Activated naive CD8-positive, alpha-beta T cell treated with anti-CD3 and anti-CD28 coated beads, Interleukin-2, amount 50 U/mL, for 24 hours (primary cell): Measurements from ENCODE around the gene GABRR1.

Experiments
- ATAC-seq: fragments of 150-1000 bp; cut with Tn5 transposase; one replicate; pipeline ENCODE4 v1.10.0; 2021
- DNase-seq: peaks from one replicate; pipeline ENCODE4 v3.0.0; 2021
- H3K27ac Mint-ChIP-seq: one replicate; pipeline ENCODE4 v1.8.0; 2021; ENCODE audit warnings: mild to moderate bottlenecking, mixed read lengths
- H3K27me3 Mint-ChIP-seq: one replicate; pipeline ENCODE4 v1.8.0; 2021; ENCODE audit warnings: mixed read lengths
- H3K36me3 Mint-ChIP-seq: one replicate; pipeline ENCODE4 v1.8.0; 2021; ENCODE audit warnings: low read depth, mixed read lengths
- H3K4me1 Mint-ChIP-seq: one replicate; pipeline ENCODE4 v1.8.0; 2021; ENCODE audit warnings: mixed read lengths
- H3K4me3 Mint-ChIP-seq: one replicate; pipeline ENCODE4 v1.8.0; 2021; ENCODE audit warnings: mild to moderate bottlenecking, moderate library complexity, mixed read lengths
- H3K9me3 Mint-ChIP-seq: one replicate; pipeline ENCODE4 v1.8.0; 2021; ENCODE audit warnings: mixed read lengths

Gene GABRR1

DNA sequence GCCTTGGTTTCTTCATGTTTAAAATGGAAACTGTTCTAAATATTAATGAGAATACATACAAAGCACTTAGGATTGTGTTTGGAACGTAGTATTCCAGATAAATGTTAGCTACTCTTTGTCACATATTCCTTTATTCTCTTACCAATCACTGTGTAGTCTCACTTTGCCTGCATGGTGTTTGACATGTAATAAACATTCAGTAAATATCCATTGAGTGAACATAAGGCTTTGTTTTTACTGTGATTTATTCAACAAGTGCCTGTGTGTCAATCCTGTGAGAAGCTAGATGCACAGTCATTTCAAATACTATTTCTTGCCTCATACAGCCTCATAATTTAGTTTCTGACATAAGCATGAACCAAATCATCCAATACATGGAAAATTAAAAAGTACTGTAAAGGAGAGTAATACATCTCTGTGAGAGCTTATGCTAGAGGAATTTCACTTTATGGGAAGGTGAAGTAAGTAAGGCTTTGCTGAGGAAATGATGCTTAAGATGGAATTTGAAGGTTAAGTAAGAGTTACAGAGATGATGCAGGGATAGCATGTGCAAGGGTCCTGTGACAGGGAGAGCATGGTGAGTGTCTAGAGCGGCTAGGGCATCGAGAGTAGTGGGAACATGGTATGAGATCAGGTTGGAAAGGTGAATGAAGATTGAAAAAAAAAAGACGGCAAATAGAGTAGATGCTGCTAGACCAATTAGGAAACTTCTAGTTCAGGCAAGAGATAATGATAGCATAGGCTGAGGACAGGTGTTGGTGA lies 56.6 kb downstream of the GABRR1 start:
- no peak for DNase-seq
- ATAC-seq, result no peak
- Mint-ChIP-seq H3K27ac (no peak overlapping the region), H3K4me3 (no peak overlapping the region), H3K27me3 (no peaks in the 10 kb centered on the region), H3K4me1 (no peaks in the 10 kb centered on the region), H3K36me3 (peaks cover 45% of the 10 kb centered on the region), H3K9me3 (no peaks in the 10 kb centered on the region)

DNA sequence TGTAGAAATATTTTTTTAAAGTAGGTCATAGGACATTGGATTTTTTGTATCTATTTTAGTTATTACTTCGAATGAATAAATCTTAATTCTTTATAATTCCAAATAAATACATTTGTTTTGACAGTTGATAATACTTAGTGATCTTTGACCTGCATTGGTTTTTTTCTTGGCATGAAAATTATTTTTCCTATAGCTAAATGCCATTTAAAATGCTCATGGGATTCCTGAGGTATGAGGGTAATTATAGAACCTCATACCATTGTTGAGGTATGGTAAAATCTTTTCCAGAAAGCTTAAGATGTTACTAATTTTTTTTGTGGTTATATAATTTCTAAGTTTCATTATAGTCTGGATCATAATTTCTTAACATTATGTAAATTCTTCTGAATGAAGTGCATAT lies 63.0 kb downstream of the GABRR1 start:
- DNase-seq (no peak), ATAC-seq (no peak)
- Mint-ChIP-seq H3K9me3 (no peaks in the 10 kb centered on the region), H3K27ac (no peak overlapping the region), H3K4me3 (no peak overlapping the region), H3K4me1 (peaks cover 4% of the 10 kb centered on the region), H3K27me3 (no peaks in the 10 kb centered on the region), H3K36me3 (peaks cover 34% of the 10 kb centered on the region)

DNA sequence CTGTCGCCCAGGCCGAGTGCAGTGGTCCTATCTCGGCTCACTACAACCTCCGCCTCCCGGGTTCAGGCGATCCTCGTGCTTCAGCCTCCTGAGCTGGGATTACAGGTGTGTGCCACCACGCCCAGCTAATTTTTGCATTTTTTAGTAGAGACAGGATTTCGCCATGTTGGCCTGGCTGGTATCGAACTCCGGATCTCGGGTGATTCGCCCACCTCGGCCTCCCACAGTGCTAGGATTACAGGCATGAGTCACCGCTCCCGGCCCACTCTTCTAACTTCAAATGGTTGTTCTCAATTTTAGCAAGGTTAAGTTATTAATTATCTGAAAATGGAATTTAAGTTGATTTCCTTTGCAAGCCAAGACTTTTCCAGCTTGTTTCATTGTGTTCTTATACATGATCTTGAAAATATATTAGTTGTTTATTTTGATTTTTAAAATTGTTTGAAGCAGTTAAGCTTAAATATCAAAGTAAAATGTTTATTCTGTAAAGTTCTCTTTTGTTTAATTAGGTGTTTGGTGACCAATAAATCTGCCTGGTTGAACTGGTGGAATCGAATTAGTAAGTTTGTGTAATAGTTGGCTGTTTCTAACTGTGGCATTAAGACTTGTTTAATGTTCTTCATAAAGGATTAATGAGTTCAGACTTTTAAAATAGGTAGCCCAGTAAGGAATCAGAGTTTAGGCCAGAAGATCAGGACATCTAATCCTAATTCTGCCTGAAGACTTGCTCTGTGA lies 69.0 kb downstream of the GABRR1 start:
- no peaks in the 10 kb centered on the region for H3K9me3 Mint-ChIP-seq
- ATAC-seq (no peak), DNase-seq (peak; percentile 47)
- peaks cover 28% of the 10 kb centered on the region for H3K36me3 Mint-ChIP-seq
- H3K4me1 Mint-ChIP-seq, result peaks cover 36% of the 10 kb centered on the region
- no peak overlapping the region for H3K27ac Mint-ChIP-seq
- H3K27me3 Mint-ChIP-seq, result no peaks in the 10 kb centered on the region
- peak overlapping the region; percentile 64 for H3K4me3 Mint-ChIP-seq

DNA sequence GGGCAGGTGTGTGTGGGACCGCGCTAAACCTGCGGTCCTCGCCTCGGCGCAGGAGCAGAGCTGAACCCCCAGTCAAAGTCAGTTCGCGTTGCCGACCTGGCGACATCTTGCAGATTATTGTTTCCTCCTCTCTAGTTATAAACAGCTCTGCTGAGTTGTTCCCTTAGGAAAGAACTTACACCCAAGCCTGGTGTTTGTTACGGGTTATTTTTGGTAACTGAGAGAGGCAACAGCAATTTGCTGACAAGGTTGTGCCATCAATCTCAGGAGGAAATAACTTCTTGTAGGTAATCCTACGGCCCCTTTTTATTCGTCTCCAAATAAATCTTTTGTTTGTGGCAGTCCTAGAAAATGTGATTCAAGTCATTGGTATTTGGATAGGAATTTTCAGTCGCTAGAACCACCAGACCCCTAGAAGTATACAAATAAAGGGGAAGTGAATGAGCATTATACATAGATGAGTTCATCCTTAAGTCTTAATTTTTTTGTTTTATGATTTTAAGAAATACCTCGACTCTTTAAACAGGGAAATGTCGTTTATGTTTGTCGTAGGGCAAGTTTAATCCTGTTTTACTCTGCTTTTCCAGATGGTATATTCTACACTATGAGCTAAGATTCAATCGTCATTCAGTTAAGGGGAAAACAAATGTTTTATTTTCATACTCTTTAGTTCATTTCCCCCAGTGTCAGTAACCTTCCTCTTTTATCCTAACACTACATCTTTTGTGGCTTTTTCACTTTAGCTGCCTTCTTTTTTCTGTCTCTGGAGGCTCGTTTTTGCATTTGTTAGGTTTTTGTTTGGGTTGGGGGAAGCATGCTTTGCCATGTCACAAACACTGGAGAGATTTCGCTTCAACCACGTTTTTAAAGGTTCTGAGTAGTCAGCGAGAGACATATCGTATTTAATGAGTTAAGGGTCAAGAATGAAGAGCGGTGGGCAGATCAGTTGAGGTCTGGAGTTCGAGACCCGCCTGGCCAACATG lies 70.1 kb downstream of the GABRR1 start:
- no peak for ATAC-seq
- Mint-ChIP-seq H3K27me3 (no peaks in the 10 kb centered on the region), H3K36me3 (peaks cover 25% of the 10 kb centered on the region), H3K4me1 (peaks cover 36% of the 10 kb centered on the region), H3K9me3 (no peaks in the 10 kb centered on the region), H3K27ac (peak overlapping the region; percentile 86), H3K4me3 (peak overlapping the region; percentile 82)
- DNase-seq, result peak; percentile 35

DNA sequence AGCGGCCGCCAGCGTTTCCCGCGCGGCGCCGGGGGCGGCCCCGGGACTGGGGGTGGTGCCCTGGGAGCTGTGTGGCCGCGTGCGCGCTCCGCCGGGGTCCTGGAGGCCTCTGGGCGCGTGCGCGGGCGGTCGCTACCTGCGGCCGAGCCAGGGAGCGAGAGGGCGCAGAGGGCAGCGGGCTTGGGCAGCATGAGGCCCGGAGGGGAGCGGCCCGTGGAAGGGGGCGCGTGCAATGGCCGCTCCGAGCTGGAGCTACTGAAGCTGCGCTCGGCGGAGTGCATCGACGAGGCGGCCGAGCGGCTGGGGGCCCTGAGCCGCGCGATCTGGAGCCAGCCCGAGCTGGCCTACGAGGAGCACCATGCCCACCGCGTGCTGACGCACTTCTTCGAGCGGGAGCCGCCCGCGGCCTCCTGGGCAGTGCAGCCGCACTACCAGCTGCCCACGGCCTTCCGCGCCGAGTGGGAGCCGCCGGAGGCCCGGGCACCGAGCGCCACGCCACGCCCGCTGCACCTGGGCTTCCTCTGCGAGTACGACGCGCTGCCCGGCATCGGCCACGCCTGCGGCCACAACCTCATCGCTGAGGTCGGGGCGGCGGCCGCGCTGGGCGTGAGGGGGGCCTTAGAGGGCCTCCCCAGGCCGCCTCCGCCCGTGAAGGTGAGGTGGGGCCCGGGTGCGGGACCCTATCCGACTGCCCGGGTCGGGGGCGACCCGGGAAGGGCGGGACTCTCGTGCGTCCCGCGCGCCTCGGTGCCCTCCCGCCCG lies 71.0 kb downstream of the GABRR1 start, which contains the start of gene PM20D2:
Gene PM20D2 (plus strand): TSS at position 100 of the 762 bp plus-strand sequence. CDS start 90 bp downstream, at position 190.
- peak within 1 kb of the TSS; percentile 84 for H3K4me3 Mint-ChIP-seq
- peak within 1 kb of the TSS; percentile 95 for H3K27ac Mint-ChIP-seq
- peak; percentile 88 for ATAC-seq
- H3K27me3 Mint-ChIP-seq, result no peaks in the 10 kb centered on the region
- no peaks in the 10 kb centered on the region for H3K9me3 Mint-ChIP-seq
- H3K4me1 Mint-ChIP-seq, result peaks cover 34% of the 10 kb centered on the region
- peak; percentile 82 for DNase-seq
- peaks cover 17% of the 10 kb centered on the region for H3K36me3 Mint-ChIP-seq

DNA sequence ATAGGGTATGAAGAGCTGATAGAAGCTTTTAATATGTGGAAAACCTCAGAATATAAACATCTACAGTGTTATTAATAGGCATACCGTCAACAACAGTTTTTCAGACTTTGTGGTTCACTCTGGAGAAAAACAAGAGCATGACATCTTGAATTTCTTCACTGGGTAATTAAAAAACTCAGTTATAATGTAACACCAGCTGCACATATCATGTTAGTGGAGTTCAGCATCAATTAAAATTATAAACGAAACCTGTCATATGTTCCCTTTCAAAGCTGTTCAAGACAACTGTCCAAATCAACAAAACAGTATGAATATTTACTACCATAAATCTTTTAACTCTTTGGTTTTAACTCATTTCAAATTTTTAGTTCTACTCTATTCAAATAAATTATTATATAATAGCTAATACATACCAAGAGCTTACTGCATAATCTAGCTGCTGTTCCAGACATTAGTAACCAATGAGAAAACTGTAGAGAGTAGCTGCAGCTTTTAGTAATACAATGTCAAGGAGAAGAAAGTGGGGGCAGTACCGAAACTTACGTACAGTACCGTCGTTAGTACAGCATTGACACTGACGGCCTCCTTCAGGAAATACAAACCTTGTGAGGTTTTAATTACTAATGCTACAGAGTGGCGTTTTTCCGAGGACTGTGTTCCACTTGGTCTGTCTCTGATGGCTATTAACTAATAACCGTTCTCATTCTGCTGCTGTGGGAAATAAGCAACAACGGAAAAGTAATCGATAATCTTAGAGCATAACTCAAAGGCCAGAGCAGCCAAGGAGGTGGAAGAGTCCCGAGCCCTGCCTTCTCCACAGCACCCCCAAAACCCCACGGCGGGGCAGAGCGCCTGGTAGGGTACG lies 71.8 kb downstream of the GABRR1 start:
- peak overlapping the region; percentile 84 for H3K4me3 Mint-ChIP-seq
- H3K36me3 Mint-ChIP-seq, result peaks cover 17% of the 10 kb centered on the region
- DNase-seq (peak; percentile 29), ATAC-seq (peak; percentile 80)
- H3K4me1 Mint-ChIP-seq, result peaks cover 34% of the 10 kb centered on the region
- H3K27ac Mint-ChIP-seq, result peak overlapping the region; percentile 95
- no peaks in the 10 kb centered on the region for H3K27me3 Mint-ChIP-seq
- H3K9me3 Mint-ChIP-seq, result no peaks in the 10 kb centered on the region

DNA sequence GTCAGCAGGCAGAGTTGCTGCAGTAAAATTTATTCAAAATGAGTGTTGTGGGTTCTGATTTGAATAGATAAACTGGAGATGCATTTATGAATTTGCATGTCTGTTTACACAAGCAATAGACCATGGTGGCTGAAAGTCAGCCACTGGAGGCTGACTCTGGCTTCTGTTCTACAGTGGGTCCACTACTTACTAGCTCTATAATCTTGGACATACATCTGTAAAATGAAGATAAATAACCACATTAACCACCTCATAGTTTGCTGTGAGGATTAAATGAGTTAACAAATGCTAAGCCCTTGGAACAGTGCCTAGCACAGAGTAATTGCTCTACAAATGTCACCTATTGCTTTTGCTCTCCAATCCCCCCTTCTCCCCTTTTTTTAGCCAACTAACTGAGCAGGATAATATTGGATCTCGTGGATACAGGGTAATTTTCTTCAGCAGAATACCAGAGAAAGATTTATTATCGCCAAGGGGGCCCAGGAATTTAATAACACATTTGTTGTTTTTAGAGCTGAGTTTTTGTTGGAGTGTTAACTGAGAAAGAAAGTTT lies 72.7 kb downstream of the GABRR1 start:
- Mint-ChIP-seq H3K36me3 (peaks cover 13% of the 10 kb centered on the region), H3K4me1 (peaks cover 34% of the 10 kb centered on the region), H3K4me3 (no peak overlapping the region), H3K9me3 (no peaks in the 10 kb centered on the region), H3K27me3 (no peaks in the 10 kb centered on the region), H3K27ac (no peak overlapping the region)
- no peak for ATAC-seq
- DNase-seq, result no peak

DNA sequence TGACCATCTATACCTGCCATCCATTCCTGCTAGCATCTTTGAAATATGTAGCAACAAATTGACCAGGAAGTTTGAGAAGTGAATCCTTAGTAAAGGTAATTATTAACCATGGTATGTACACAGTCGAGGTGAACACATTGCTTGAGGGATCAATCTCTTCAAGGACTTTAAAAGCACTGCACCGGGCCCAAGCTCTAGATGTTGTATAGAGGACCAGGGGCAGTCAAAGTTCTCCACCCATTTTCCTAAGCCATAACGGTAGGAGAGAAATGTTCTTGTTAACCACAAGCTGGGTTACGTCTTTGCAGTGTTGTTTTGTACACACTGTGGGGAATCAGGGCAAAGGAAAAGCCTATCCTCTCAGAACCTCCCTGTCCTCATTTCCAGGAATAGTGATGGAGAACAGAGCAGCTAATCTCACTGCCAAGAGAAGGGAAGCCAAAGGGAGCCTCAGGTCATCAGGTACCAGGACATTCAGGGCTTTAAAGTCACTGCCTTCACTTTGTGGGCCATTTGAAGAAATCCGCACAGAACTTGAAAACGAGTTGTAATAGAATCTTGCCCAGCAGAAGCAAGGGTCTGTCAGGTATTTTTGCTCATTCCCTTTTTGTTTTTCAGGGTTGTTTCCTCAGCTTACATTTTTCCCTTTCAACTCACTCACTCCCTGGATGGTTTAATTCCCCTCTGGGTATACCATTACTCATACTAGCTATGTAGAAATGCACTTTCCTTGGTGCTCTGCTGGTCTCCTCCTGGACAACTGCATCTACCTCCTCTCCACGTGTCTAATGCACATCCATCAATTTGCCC lies 76.6 kb downstream of the GABRR1 start:
- DNase-seq, result no peak
- no peak for ATAC-seq
- Mint-ChIP-seq H3K9me3 (no peaks in the 10 kb centered on the region), H3K4me1 (peaks cover 12% of the 10 kb centered on the region), H3K27ac (no peak overlapping the region), H3K36me3 (no peaks in the 10 kb centered on the region), H3K27me3 (no peaks in the 10 kb centered on the region), H3K4me3 (no peak overlapping the region)

DNA sequence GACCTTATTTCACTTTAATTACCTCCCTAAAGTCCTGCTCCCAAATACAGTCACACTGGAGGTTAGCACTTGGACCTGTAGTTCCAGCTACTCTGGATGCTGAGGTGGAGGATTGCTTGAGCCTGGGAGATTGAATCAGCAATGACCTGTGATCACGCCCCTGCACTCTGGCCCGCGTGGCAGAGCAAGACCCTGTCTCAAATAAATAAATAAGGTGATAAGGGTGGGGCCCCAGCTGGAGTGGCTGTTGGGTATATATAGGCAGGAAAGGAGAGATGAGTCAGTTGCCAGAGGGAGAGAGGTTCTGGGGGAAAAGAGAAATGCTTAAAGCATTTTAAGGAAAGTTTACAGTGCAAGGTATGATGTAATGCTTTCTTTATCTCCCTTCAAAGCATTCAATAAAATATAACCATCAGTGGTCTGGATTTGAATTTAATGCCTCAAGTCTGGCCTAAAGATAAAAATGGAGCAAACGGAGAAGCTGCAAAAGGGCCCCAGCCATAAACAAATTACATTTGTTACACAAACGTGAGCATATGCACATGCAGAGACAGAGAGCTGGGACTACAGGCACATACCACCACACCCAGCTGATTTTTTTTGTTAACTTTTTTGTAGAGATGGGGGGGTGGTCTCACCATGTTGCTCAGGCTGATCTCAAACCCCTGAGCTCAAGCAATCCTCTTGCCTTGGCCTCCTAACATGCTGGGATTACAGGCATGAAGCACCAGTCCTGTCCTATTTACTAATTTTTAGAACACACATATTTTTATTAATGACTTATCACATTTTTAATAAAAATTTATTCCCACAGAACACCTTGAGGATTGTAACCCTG lies 77.4 kb downstream of the GABRR1 start:
- Mint-ChIP-seq H3K4me3 (no peak overlapping the region), H3K4me1 (peaks cover 6% of the 10 kb centered on the region), H3K27me3 (no peaks in the 10 kb centered on the region), H3K27ac (no peak overlapping the region), H3K36me3 (no peaks in the 10 kb centered on the region), H3K9me3 (no peaks in the 10 kb centered on the region)
- ATAC-seq, result no peak
- no peak for DNase-seq

DNA sequence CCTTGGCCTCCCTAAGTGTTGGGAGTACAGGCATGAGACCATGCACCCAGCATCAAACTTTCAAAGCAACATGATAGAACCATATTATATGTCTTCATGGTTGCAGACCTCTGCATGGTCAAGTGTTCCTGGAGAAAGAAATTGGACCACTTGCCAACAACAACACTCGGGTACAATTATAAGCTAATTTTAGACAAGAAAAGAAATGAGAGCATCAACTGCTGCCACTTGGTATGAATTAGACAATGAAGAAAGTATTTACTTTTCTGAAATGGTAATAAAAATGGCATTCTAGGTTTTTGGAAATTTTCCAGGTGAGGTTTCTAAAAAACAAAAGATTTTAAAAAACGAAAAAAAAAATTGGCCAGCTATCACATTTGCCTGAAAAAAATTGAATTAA lies 79.0 kb downstream of the GABRR1 start:
- no peaks in the 10 kb centered on the region for H3K4me1 Mint-ChIP-seq
- no peak overlapping the region for H3K4me3 Mint-ChIP-seq
- no peaks in the 10 kb centered on the region for H3K27me3 Mint-ChIP-seq
- DNase-seq, result no peak
- no peaks in the 10 kb centered on the region for H3K9me3 Mint-ChIP-seq
- no peaks in the 10 kb centered on the region for H3K36me3 Mint-ChIP-seq
- ATAC-seq, result no peak
- no peak overlapping the region for H3K27ac Mint-ChIP-seq

DNA sequence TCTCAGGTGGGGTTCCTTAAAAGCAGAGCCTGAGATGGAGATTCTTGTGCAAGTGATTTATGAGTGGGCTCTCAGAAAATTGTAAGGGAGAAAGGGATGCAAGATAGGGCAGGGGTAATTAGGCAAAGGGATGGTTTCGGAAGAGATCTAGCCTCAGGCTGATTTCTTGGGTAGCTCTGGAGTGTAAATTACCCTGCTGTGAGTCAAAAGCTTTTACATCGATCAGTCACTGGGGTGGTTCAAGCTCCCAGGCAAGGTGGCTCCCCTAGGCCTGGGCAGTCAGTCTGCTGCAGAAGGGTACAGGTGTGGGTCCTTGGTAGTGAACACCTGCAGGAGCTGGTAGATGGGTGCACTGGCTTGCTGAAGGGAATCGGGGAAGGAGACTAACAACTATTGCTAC lies 82.4 kb downstream of the GABRR1 start:
- ATAC-seq (no peak), DNase-seq (no peak)
- H3K4me1 Mint-ChIP-seq, result no peaks in the 10 kb centered on the region
- no peak overlapping the region for H3K4me3 Mint-ChIP-seq
- no peaks in the 10 kb centered on the region for H3K36me3 Mint-ChIP-seq
- H3K9me3 Mint-ChIP-seq, result no peaks in the 10 kb centered on the region
- H3K27ac Mint-ChIP-seq, result no peak overlapping the region
- H3K27me3 Mint-ChIP-seq, result no peaks in the 10 kb centered on the region

DNA sequence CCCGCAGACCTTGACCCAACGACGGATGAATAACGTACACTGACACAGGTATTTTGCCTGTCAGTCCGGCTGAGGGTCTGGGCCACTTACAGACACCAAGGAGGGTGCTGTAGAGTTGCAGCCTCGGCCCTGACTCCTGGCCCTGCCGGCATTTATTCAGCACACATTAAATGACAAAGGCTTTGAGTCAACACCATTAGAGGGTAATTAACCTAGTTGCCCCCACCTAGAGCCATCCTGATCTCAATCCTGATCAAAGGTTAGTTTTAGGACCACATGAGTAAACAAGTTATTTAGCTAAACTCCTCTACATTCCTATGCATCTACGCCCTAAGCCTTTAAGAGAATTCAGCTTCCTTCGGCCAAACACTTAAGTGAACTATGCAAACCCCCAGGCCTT lies 83.2 kb downstream of the GABRR1 start:
- Mint-ChIP-seq H3K4me3 (no peak overlapping the region), H3K27ac (no peak overlapping the region), H3K36me3 (no peaks in the 10 kb centered on the region), H3K4me1 (no peaks in the 10 kb centered on the region), H3K27me3 (no peaks in the 10 kb centered on the region), H3K9me3 (no peaks in the 10 kb centered on the region)
- DNase-seq, result no peak
- ATAC-seq, result no peak
